Prostate gland (tissue), 2 donors: ENCODE measurements around the gene FLOT2. TPM values are rescaled to one million over a fixed set of nuclear protein-coding genes. Genes with fewer than 3 reads are reported as not detected.

ENCODE experiments used
- DNase-seq: peaks from one replicate; pipeline ENCODE4 v3.0.0-alpha.2; 2019; ENCODE audit warnings: low spot score
- H3K27ac ChIP-seq, 2 donors: fragments of 200-600 bp; sonication (generic); 2 replicates each; pipeline ENCODE4 v1.5.1; 2017 to 2019
- H3K27me3 ChIP-seq: fragments of 200-600 bp; sonication (generic); replicated peaks from 2 replicates; pipeline ENCODE4 v1.5.1; 2019; ENCODE audit not compliant: insufficient read depth
- H3K36me3 ChIP-seq, 2 donors: fragments of 200-600 bp; sonication (generic); 1 replicate in 1 of 2; 2 replicates in 1 of 2; pipeline versions ENCODE4 v1.5.1 to v1.8.1; 2017 to 2019
- H3K4me1 ChIP-seq: fragments of 200-600 bp; sonication (generic); replicated peaks from 2 replicates; pipeline ENCODE4 v1.5.1; 2019
- H3K4me3 ChIP-seq, 2 donors: fragments of 200-600 bp; sonication (generic); 2 replicates each; pipeline ENCODE4 v1.5.1; 2017 to 2019
- H3K9me3 ChIP-seq: fragments of 200-600 bp; sonication (generic); 2 replicates; pipeline ENCODE4 v1.5.1; 2017
- POLR2A ChIP-seq: fragments of 450-650 bp; IDR thresholded peaks from one replicate; pipeline ENCODE4 v1.6.1; 2016; ENCODE audit warnings: antibody characterized with exemption, mild to moderate bottlenecking
- POLR2AphosphoS5 ChIP-seq: sonication (generic); formaldehyde crosslinking; IDR thresholded peaks from one replicate; pipeline ENCODE4 v1.6.1; 2017; ENCODE audit warnings: antibody characterized with exemption
- WGBS: methylation state at CpG from one replicate; pipeline ENCODE4 v1.1.5; 2018; 5-methylcytosine and 5-hydroxymethylcytosine counted together
- intact Hi-C: fragments of 100-400 bp; cut with DNase I; formaldehyde crosslinking; loops from one replicate; pipeline ENCODE4 v1.14.2; 2022
- total RNA-seq, 2 donors: library from RNA; depleted of rRNA; stranded (reverse); fragments of >200 nt; gene quantifications; one replicate each; pipeline ENCODE4 v1.1.0, GENCODE V29; 2016
- TF ChIP-seq, protein P1 (sequence below), 4 experiments: fragments of 200-600 bp in 2 of 4; fragments of 450-650 bp in 2 of 4; sonication (generic) in 2 of 4; IDR thresholded peaks; 1 replicate in 3 of 4; 2 replicates in 1 of 4; pipeline ENCODE4 v1.5.1; 2016 to 2019; ENCODE audit warnings: antibody characterized with exemption in 4 of 4, mild to moderate bottlenecking in 2 of 4, moderate library complexity in 2 of 4

The FLOT2 gene
- total RNA-seq, 2 donors from 2014 or later: 82.9 to 121 TPM

DNA sequence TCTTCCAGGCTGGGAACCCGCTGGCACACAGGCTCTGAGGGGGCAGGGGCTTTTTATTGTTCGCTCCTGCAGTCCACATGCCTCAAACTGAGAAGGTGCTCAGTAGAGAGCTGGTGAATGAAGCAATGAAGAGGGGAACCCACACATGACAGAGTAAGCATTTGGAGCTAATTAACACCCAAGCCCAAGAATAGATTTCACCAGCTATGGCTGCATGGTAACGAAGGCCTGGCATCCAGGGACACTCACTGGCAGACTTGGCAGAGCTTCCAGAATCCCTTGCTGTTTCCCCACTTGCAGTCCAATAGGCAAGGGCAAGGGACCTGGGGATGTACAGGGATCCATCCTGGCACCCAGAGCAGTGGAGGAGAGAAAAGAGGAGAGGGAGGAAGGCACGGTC, 12.2 kb downstream of the FLOT2 start:
- no peak for DNase-seq
- Histone ChIP-seq H3K36me3 (peaks cover 23 to 31% of the 10 kb centered on the region in 2 donors), H3K27ac (no peak overlapping the region), H3K9me3 (no peaks in the 10 kb centered on the region), H3K27me3 (no peaks in the 10 kb centered on the region), H3K4me3 (no peak overlapping the region), H3K4me1 (no peaks in the 10 kb centered on the region)
- intact Hi-C loops: no loop called here
- TF ChIP-seq POLR2A: no peak
- TF ChIP-seq, protein P1, sequence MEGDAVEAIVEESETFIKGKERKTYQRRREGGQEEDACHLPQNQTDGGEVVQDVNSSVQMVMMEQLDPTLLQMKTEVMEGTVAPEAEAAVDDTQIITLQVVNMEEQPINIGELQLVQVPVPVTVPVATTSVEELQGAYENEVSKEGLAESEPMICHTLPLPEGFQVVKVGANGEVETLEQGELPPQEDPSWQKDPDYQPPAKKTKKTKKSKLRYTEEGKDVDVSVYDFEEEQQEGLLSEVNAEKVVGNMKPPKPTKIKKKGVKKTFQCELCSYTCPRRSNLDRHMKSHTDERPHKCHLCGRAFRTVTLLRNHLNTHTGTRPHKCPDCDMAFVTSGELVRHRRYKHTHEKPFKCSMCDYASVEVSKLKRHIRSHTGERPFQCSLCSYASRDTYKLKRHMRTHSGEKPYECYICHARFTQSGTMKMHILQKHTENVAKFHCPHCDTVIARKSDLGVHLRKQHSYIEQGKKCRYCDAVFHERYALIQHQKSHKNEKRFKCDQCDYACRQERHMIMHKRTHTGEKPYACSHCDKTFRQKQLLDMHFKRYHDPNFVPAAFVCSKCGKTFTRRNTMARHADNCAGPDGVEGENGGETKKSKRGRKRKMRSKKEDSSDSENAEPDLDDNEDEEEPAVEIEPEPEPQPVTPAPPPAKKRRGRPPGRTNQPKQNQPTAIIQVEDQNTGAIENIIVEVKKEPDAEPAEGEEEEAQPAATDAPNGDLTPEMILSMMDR (IDR thresholded peaks at IDR 0.05): no peak
- TF ChIP-seq POLR2AphosphoS5: no peak
- 93% methylated on average over 4 of the region's 4 CpGs for WGBS

DNA sequence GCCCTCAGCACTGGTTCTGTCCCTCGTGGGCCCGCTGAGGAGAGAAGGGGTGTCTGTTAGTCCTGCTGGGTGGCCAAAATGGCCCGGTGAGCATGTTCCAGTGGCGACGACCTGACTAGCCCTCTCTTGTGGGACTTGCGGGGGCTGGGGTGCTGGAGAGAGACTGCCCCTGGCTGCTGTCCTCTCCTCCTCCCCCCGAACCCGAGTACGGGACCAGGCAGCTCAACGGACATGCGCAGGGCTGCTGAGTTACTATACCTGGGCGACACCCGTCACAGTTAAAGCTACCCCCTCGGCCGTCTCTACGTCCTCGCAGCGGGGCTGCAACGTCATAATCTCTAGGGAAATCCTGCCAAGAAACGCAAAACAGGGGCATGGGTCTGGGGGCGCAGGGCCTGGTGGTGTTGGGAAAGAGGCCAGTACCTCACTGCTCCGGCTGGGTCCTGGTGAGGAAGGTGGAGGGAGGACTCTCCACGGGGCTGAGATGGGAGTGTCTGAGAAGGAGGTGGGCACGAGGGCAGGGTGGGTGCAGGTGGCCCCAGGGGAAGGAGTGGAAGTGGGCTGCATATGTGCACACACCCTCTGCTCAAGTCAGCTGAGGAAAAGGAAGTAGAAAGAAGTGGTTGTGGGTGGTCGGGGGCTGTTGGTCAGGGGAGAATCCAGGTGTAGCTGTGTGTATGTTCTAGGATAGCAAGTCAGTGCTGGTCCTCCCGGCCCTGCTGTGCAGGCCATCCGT, 13.4 kb downstream of the FLOT2 start:
- Histone ChIP-seq H3K9me3 (no peaks in the 10 kb centered on the region), H3K27ac (no peak overlapping the region), H3K27me3 (no peaks in the 10 kb centered on the region), H3K4me1 (no peaks in the 10 kb centered on the region), H3K4me3 (no peak overlapping the region), H3K36me3 (peaks cover 23 to 44% of the 10 kb centered on the region in 2 donors)
- WGBS: 86% methylated on average over 27 of the region's 27 CpGs
- TF ChIP-seq POLR2A (no peak), POLR2AphosphoS5 (no peak)
- TF ChIP-seq, protein P1 (IDR thresholded peaks at IDR 0.05): no peak
- DNase-seq: no peak
- intact Hi-C loops: no loop called here

GRCh38 chr17:28882154-28882895, 15.2 kb downstream of the FLOT2 start:
- WGBS: 91% methylated on average over 18 of the region's 18 CpGs
- no peak for TF ChIP-seq POLR2AphosphoS5
- TF ChIP-seq POLR2A: no peak
- TF ChIP-seq, protein P1 (IDR thresholded peaks at IDR 0.05): no peak
- intact Hi-C loops: no loop called here
- no peak for DNase-seq
- Histone ChIP-seq H3K27me3 (no peaks in the 10 kb centered on the region), H3K4me1 (no peaks in the 10 kb centered on the region), H3K27ac (no peak overlapping the region), H3K9me3 (no peaks in the 10 kb centered on the region), H3K4me3 (no peak overlapping the region), H3K36me3 (peaks cover 23 to 44% of the 10 kb centered on the region in 2 donors)

DNA sequence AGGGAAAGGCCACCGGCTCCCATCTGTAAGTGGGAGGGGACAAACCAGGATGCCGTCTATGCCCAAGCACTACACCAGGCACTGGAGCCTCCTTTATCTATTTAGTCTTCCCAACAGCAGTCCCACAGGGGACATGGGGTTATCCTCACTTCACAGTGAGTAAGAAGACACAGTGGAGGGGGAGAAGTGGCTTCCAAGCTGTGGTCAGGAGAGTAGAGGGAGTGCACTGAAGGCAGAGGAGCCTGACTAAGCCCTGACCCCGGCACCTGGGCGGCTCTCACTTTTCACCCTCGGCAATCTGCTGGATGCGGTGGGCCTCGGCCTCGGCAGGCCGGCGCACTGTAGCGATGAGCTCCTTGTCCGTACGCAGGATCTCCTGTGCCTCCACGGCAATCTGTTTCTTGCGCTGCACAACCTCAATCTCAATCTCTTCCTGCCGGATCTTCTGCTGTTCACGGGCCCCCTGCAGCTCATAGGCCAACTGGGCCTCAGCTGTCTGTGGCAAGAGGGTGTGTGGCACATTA, 15.9 kb downstream of the FLOT2 start:
- Histone ChIP-seq H3K9me3 (no peaks in the 10 kb centered on the region), H3K27ac (no peak overlapping the region), H3K27me3 (no peaks in the 10 kb centered on the region), H3K36me3 (peaks cover 23 to 44% of the 10 kb centered on the region in 2 donors), H3K4me3 (no peak overlapping the region), H3K4me1 (no peaks in the 10 kb centered on the region)
- TF ChIP-seq POLR2A (no peak), POLR2AphosphoS5 (no peak)
- TF ChIP-seq, protein P1 (IDR thresholded peaks at IDR 0.05): no peak
- no peak for DNase-seq
- 93% methylated on average over 17 of the region's 17 CpGs for WGBS
- intact Hi-C loops: no loop called here
